Measurements from ENCODE around the gene TDP2.
A peak's percentile ranks its signal among the peaks of the same experiment; 100 is the strongest.
"Not testable (repeated sequence)": the region's sequence is repeated elsewhere in the genome, so short reads cannot be mapped to it uniquely, and the experiment has no call there.

TDP2 gene, protein sequence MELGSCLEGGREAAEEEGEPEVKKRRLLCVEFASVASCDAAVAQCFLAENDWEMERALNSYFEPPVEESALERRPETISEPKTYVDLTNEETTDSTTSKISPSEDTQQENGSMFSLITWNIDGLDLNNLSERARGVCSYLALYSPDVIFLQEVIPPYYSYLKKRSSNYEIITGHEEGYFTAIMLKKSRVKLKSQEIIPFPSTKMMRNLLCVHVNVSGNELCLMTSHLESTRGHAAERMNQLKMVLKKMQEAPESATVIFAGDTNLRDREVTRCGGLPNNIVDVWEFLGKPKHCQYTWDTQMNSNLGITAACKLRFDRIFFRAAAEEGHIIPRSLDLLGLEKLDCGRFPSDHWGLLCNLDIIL

DNA sequence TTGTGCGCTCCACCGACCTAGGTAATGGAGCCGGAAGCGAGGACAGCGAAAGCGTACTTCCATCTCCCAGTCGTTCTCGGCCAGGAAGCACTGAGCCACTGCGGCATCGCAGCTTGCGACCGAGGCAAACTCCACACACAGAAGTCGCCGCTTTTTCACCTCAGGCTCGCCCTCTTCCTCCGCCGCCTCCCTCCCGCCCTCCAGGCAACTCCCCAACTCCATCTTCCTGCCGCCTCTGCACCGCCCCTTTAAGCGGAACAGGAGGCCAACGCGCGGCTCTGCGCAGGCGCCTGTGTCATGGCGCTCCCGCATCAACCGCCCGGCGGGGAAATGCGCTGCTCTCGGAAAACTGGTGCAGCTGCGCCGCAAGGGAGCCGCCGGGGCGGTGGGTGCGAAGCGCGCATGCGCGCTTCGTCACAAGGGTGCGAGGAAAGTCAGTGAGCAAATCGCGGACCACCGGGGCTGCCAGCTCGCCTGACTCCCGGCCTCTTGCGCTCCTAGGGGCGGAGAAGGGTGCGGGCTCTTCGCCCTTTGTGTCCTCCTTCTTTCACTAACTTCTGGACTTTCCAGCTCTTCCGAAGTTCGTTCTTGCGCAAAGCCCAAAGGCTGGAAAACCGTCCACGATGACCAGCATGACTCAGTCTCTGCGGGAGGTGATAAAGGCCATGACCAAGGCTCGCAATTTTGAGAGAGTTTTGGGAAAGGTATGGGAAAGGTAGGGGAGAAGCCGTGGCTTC, at the start of gene TDP2, which contains the start of gene ACOT13:
TSS of gene TDP2 (minus strand) at position 259 of the 737 bp plus-strand sequence. CDS start at position 222, 37 bp downstream.
TSS of gene ACOT13 (plus strand) at position 437 of the 737 bp plus-strand sequence. CDS start at position 624, 187 bp downstream.
- DNase-seq (ENCODE audit: low read depth): peak; percentile 94

DNA sequence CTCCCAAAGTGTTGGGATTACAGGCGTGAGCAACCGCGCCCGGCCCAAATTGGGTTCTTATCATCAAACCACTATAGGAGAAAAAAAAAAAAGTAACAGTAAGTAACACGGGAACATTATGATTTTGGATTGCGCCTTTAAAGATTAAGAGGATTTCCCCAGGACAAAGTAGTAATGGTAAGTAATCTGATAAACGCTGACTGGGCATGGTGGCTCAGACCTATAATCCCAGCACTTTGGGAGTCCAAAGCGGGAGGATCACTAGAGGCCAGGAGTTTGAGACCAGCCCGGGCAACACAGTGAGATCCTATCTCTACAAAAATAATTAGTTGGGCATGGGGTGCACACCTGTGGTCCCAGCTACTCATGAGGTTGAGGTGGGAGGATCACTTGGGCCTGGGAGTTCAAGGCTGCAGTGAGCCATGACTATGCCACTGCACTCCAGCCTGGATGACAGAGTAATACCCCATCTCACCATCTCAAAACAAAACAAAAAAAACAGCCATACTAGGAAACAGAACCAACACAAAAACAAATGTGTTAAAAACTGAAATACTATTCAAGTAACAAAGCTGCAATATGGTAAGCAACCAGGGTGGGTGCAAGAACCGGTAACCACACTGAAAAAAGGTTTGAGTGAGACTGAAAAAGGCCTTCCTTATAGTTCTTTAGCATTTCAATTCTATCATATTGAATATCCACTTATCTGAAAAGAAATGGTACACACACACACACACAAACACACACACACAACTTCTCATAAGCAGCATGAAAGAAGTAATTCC, 44.0 kb upstream of the TDP2 start:
- DNase-seq (ENCODE audit: low read depth): no peak

DNA sequence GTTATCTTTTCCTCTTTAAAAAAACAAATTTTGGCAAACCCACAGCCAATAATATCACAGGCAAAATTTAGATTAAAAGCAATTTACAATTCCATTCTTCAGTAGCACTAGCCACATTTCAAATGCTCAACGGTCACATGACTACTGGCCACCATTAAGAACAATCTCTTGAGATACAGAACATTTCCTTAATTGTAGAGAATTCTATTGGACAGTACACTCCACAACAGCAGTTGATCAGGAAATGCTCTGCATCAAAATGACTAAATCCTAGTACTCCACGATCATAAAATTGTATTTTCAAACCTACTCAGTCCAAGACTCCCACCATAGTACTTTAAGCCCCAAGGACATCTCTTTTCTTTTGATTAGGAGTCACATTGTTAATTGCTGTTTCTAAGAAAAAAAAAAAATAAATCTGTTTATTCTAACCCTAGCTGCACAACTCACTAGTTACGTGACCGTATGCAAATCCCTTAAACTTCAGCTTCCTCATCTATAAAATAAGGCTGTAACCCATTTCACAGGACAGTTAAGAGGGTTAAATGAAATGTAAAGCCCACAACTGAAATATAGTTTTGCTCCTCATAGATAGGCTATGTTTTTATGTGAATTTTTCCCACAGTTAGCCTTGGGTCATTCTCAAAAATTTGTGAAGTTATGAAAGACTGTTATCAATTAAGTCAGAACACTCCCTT, 42.5 kb upstream of the TDP2 start:
- no peak for DNase-seq (ENCODE audit: low read depth)

DNA sequence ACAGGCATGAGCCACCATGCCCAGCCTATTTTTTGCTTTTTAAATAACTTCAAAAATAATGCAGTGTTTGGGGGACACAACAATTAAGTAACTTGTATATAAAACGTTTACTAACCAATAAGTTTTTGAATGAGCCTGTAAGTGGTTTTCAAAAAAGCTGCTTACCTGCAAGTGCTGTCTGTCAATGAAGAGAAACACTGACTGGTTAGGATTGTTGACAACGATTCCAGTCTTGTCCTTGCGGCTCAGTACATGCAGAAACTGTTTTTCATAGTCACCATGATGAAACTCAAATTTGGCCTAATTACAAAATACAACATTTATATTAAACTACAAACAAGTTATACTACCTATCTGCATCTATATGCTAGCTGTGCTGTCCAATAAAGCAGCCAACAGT, 41.9 kb upstream of the TDP2 start:
- DNase-seq (ENCODE audit: low read depth): no peak

GRCh38 chr6:24704468-24704867, 37.8 kb upstream of the TDP2 start:
- no peak for DNase-seq (ENCODE audit: low read depth)

GRCh38 chr6:24702720-24703282, 36.1 kb upstream of the TDP2 start:
- no peak for DNase-seq (ENCODE audit: low read depth)

GRCh38 chr6:24699521-24700359, 33.0 kb upstream of the TDP2 start:
- DNase-seq (ENCODE audit: low read depth): no peak

DNA sequence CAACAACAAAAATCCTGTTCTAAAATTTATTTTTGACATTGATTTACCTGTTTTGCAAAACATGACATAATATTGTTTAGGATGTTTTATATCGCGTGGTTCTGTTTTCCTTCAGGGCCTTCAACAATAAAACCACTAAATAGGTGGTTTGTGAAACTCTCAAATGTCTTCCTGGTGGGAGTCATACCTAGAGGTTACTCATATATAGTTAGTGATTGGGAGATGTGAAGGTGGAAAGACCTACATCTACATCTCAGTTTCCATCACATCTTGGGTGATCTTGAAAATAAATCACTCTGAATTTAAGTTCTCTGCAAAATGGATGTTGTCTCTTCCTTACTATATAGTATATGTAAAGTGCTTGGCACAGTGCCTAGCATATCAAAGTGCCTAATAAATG, 29.4 kb upstream of the TDP2 start:
- DNase-seq (ENCODE audit: low read depth): no peak

- DNase-seq (ENCODE audit: low read depth): not testable (repeated sequence)
Observed at GRCh38 chr6:24695635-24696034, 28.9 kb upstream of the TDP2 start.

- no peak for DNase-seq (ENCODE audit: low read depth)
Observed at GRCh38 chr6:24694198-24694597, 27.5 kb upstream of the TDP2 start.

DNA sequence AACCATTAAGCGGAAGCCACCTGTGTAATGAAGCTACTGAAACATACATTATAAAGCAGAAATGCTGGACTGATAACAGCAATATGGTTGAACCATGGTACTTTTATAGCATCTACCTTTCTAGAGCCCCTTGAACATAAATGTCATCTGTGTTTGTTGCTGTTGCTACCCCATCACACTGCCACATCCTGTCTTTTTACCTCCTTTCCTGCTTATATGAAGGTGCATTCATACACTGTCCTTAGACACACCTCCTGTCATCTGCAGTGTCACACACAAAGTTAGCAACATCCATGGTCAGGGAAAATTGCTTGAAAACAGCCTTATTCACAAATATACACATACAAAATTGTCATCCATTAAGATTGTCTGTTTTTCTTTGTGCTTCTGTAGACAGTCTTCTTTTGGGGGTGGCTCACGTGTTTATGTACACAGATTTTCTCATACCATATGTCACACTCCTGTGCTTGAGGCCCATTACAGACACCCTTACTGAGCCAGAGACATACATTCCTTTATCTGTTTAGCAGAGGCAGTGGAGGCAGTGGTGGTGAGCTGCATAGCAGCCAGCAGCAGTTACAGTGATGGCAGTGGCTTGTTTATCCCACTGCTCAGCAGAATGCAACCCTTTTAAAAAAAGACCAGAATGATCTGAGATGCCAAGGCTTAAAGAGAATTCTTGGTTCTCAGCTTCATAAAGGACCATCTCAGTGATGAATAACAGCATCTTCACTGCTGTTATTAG, 26.3 kb upstream of the TDP2 start:
- no peak for DNase-seq (ENCODE audit: low read depth)

DNA sequence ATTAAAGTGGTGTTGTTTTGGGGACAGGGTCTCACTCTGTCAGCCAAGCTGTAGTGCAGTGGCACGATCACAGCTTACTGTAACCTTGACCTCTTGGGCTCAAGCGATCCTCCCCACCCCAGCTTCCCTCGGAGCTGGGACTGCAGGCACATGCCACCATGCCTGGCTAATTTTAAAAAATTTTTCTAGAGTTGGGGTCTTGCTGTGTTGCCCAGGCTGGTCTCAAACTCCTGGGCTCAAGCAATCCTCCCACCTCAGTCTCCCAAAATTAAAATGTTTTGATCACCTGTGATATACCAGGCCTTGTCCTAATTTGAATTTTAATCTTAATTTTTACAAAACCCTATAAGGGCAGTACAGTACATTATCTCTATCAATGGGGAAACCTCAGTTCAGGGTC, 25.7 kb upstream of the TDP2 start:
- no peak for DNase-seq (ENCODE audit: low read depth)

DNA sequence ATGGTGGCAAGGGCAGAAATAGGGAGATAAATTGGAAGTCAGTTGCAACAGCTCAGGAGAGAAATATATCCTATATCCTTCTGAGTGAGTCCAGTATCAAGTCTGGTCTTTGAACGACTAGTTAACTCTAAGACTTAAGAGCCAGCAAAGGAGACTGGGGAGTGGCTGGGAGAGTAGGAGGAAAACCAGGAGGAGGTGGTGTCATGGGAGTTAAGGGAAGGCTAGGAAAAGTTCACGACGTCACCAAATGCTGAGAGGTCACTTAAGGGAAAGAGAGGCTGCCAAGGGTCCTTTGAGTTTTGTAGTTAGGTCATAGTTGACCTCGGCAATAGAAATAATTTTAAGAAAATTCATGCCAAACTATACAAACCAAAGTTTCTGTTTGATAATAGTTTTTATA, 25.3 kb upstream of the TDP2 start:
- no peak for DNase-seq (ENCODE audit: low read depth)

DNA sequence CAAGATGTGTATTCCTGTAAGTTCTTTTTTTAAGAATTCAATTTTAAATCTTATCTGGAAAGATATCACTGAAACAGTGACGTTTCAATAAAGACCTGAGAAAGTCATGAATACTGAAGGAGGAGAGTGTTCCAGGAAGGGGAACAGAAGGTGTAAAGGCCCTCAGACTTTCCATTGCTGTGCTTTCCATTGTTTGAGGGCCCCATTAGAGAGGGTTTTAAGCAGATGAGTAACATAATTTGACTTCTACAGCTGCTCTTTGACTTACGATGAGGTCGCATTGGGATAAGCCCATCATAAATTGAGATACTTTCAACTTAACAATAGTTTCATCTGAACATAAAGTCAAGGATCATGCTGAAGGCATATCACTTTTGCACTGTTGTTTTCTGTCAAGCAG, 24.9 kb upstream of the TDP2 start:
- DNase-seq (ENCODE audit: low read depth): no peak

DNA sequence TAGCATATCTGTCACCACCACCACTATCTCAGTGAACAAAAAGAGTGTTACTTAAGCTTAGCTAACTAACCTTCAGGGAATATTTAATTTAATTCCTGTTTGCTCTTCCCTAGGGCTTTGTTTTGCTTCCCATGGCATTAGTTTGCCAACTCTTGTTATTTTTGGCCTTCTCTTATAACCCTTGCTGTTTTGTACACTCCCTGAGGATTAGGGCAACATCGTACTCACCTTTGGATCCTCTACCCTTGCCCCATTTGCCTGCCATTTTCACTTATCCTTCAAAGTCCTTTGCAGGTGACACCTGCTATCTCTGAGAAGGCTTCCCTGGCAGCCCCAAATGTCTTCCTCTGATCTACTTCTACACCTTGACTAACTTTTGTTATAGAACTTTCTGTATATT, 23.9 kb upstream of the TDP2 start:
- DNase-seq (ENCODE audit: low read depth): no peak

- no peak for DNase-seq (ENCODE audit: low read depth)
Observed at GRCh38 chr6:24689964-24690363, 23.3 kb upstream of the TDP2 start.

- no peak for DNase-seq (ENCODE audit: low read depth)
Observed at GRCh38 chr6:24686946-24687345, 20.2 kb upstream of the TDP2 start.

GRCh38 chr6:24686408-24686807, 19.7 kb upstream of the TDP2 start:
- no peak for DNase-seq (ENCODE audit: low read depth)

- no peak for DNase-seq (ENCODE audit: low read depth)
Observed at GRCh38 chr6:24683297-24684296, 16.9 kb upstream of the TDP2 start.
